A172 (cell line): ENCODE measurements around the gene LGR5. TPM values are rescaled to one million over a fixed set of nuclear protein-coding genes. Genes with fewer than 3 reads are reported as not detected.
"Not testable (repeated sequence)": the region's sequence is repeated elsewhere in the genome, so short reads cannot be mapped to it uniquely, and the experiment has no call there.

ENCODE experiments used
- DNase-seq: peaks from one replicate; pipeline ENCODE4 v3.0.0-alpha.2; 2015; ENCODE audit warnings: low spot score
- total RNA-seq: library from RNA; depleted of rRNA; stranded (reverse); fragments of >200 nt; shearing (Covaris generic); gene quantifications from 2 replicates; pipeline ENCODE4 v1.2.3, GENCODE V29; 2014

The LGR5 gene
- total RNA-seq, 1 experiment from 2014 or later = 2.2 TPM

DNA sequence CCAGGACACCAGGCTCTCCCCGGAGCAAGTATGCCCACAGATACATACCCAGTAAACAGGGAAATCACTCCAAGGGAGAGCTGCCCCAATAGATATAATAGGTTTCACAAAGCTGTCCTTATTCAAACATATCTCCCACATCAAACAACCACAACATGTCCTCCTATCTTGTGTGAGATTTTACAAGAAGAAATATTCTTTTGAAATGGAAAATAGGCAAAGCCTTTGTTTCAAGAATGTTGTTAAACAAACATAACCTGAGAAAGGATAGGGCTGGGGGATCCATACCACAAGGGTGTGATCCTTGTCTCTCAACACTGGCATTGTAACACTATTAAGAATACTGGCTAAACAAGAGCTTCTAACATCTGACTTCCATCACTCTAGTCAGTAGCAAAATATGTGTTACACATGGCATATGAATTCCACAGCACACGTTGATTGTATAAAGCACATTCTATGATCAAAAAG lies 32.9 kb downstream of the LGR5 start:
- DNase-seq = no peak

DNA sequence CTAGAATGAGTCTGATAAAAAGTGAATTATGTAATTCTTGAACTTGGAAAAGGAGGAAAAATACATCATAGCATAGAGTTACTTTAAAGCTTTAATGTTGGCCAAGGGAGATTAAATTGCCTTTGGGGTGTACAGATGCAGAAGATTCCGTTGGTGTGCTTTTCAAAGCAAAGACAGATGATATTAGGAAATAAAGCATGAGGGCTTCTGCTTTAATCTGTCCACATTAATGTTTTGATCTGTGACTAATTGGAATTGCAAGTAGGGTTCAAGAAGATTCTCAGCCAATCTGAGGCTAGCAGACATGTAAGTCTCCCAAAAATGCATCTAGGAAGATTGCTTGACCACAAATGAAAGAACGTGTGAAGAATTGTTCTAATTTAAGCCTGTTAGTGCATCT lies 35.2 kb downstream of the LGR5 start:
- no peak for DNase-seq

DNA sequence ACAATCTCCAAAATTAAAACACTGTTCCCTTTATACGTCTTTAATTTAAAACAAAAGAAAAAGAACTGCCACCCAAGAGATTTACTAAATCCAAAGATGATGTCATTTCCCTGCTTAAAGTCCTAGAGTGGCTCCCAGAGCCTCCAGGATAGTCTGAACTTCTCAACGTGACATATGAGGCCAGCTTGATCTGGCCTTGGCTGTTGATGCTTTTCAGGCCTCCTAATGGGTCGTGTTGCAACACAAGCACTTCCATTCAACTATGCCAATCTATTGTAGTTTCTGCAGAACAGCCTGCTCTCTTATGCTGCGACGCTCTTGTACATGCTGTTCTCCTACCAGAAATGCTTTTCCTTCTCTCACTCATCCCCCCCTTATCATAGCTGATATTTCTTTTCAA lies 35.7 kb downstream of the LGR5 start:
- no peak for DNase-seq

DNA sequence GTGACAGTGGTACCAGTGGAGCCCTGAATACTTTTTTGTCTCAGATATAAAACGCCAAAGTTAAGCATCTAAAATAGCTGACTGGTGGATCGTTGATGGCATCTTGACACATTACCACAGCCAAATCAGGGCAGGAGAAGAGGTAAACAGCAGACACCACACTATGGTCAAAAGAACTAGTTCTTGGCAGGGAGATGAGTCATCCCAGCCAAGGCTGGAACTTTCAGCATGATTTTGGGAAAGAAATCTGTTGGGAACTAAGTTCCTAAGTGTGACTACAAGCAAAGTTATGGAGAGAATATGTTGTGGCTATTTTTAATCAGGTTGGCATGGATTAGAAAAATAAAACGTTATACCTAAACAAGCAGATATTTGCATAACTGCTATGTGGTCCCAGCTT lies 36.9 kb downstream of the LGR5 start:
- DNase-seq = peak; percentile 77

DNA sequence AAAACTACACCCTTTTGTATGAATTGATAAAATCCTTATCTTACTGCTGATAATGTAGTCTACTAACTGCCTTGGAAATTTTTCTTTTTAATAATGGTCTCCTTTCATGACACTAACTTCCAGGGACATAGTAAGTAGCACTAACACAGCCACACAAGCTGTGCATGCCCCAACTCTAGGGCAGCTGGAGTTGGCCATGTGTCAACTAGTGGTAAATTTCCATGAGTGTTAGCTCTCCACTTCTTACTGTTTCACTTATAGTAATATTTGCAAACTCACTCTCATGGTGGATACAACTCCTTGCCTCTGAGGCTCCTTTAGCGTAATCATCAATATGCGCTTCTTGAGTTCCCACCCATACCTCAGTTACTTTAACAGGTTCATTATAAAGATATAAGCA lies 38.0 kb downstream of the LGR5 start:
- no peak for DNase-seq

DNA sequence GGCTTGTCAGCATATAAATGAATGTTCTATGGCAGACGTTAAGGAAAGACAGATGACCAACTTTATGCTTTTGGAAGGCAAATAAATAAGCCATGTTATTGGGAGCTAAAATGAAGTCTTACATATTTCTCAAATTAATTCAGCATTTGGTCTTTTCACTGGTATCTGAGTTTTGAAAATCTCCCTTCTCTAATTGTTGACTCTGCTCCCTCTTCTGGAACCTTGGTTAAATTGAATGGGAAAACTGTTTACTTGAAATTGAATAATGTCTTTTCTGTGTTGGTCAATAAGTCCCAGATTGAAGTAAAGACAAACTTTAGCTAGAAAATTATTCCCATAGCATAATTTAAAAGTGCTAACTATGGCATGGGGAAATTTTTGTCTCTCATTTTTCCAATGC lies 38.7 kb downstream of the LGR5 start:
- no peak for DNase-seq

DNA sequence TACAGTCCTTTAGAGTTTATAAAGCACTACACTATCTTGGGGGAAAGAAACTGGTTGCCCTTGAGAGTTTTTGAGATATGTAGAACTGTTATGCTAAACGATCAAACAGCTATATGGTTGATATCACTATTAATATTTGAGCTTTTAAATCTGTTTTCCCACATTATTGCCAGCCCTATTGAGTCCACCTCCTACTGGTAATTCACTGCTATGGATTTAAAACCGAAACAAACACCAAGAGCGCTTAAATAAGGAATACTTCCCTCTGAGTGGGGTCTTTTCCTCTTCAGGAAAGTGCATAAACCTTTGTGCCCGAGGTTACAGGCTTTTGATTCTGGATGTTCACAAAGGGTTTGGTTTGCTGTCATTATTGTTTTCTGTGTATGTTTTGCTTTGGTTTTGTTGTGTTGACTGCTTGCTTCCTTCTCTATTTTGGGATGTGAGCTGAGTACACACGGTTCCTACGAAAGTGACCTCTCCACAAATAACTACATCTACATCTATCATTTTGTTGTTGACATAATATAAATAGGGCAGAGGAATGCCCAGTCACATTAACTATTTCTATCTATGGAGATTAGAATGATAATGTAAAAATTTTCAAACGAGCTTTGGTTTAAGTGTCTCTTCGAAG lies 44.8 kb downstream of the LGR5 start:
- DNase-seq = no peak

DNA sequence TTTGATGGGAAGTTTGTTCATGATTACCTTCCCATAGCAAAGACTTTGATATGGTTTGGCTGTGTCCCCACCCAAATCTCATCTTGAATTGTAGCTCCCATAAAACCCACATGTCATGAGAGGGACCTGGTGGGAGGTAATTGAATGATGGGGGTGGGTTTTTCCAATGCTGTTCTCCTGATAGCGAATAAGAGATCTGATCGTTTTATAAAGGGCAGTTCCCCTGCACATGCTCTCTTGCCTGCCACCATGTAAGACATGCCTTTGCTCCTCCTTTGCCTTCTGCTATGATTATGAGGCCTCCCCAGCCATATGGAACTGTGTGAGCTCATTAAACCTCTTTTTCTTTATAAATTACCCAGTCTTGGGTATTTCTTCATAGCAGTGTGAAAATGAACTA lies 51.2 kb downstream of the LGR5 start:
- not testable (repeated sequence) for DNase-seq

DNA sequence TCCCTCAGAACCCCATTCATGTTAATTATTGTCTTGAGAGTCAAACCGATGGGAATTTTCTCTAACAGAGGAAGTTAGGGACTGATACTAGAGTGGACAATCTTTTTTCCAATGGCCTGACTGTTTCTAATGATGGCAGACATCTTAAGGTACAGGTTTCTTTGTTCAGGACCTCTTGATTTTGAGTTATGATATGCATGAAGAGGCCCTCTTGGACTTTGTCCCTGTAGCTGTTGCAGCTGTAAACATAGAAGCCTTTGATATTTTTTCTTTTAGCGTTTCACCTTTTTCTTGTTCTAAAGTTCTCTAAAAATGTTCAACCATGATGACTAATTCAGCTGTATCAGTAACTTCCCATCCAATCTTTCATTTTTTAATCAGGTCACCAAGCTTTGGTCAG lies 53.0 kb downstream of the LGR5 start:
- DNase-seq = no peak

DNA sequence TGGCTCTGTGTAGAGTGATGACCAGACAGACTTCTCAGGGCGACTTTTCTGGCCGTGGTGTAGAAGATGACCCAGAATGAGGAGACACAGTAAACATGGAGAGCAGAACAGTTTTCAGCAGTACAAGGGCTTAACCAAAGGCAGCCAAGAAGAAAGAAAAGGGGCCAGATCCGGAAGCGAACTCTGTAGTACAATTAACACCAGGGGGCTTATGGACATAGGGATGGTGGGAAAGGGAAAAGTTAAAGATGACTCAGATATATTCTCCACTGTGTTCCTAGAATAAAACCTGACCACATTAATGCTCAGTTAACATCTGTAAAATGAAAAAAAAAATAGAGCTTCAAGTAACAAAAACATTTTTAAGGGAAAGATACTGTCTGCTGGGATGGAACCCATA lies 60.2 kb downstream of the LGR5 start:
- DNase-seq = no peak

DNA sequence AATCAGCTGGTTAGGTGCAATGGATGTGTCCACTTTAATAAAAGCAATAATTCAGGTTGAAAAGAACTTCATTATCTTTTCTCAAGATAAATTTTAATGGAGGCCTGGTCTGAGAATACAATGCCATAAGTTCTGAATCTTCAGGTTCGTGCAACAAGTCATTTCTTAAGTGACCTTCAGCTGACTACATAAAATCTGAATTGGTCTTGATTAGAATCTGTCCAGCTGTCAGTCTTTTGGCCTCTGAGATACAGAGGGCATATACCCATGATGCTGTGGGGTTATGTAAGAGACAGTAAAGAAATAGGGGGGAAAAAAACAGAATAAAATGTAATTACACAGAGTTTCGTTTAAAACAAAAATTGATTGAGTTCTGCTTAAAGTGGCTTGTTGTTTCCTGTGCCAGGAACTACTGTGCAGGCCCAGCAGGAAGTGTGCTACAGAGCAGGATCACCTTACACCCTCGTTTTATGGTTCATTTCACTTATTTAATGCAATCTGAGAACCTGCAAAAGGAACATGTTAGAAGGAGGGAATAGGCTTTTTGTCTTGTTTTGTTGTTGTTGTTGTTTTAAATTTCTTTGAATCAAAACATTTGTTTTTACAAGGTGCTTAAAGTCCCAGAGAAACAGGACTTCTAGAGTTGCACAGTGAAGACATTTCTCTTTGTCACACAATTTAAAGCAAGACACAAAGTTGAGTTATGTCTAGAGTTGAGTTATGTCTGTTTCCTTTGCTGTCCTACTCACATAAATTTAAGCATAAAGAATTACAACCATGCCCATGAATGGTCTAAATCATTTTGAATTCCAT lies 64.2 kb downstream of the LGR5 start:
- DNase-seq = no peak

DNA sequence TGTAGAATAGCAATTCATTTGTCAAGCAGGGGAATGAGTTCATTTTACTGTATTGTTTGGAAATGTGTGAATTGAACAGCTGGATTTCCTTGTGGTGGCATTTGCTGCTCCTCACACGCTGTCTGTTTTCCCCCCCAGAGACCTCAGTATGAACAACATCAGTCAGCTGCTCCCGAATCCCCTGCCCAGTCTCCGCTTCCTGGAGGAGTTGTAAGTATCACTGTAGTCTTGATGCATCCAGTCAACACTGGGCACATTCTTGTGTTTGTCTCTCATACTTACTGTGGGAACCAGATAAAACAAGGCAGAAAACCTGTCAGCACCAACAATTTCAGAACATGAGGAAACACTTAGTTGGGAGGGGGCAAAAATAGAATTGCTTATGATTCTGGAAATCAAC lies 64.9 kb downstream of the LGR5 start:
- DNase-seq = no peak

DNA sequence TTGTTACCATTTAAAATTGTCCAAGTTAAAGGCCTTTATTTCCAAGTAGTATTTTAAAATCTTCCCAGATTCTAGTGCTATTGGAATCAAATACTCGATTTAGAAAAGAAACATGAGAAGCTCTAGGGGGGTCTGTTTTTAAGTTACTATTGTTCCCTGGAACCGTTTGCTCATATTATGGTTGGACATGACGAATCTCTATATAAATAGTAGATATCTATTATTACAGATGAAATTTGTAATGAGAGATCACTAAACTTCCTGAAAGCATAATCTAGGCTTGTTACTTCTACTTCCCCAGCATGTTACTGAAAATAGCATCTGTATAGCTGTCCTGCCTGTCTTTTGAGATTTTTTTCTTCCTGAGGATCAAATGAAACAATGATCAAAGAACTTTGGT lies 70.1 kb downstream of the LGR5 start:
- DNase-seq = no peak

DNA sequence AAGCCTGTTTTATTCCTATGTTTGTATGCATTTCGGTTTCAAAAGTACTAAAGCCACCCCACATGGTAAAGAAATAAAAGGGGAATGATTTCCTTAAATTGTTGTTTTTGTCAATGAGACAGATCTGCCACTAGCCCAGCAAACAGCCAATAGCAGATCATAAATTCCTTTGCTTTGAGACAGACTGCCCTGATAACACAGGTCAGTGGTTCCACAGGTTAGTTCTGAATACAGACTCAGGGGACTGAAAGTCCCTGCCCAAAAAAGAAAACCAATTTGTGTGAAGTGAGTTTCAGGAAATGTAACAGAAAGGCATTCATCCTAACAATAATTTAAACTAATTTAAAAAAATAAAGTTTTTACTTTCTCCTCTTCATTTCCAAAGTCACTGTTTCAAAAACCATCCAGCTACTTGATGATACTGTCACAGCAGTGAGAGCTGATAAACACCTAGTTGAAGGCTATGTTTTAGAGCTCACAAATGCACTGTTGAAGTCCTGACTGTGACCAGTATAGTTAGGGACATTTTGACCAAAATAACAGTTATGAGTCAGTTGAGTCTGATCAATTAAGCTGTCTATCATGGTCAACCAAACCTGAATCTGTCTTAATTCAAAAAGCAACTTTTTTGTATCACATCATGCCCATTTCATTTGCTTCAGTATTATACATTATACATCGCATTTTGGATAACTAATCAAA lies 77.7 kb downstream of the LGR5 start:
- no peak for DNase-seq

DNA sequence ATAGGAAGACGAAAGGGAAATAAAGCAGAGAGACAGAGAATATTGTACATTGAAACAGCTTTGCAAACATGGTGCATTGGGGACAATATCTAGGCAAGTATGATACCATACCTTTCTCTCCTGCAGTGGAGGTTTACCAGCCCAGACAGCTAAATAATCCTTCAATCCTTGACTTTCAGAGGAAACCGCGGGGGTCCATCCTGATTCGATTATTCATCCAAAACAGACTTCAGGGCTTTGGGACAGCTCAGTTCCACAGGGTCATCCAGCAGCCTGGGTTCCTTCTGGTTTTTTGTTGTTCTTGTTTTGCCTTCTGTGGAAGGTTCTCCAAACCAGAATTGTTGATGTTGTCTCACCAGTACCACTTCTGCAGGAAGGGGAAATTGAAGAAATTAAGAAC lies 81.5 kb downstream of the LGR5 start:
- DNase-seq = no peak

DNA sequence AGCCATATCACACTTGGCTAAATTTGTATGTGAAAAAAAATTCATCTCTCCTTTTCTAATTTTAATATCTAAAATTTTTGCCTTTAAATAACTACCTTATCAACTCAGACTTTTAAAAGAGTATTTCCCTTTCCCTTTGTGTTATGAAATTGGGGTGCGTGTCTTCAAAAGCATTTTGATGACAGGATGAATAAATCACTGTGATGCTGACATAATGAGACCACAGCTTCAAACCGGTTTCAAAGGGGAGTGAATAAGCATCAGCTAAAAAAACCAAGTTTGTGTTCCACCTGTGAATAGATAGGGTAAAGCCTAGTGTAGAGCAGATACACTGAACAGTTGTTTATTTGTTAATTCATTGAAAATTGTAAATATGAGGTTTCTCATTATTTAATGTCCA lies 85.0 kb downstream of the LGR5 start:
- DNase-seq = no peak

DNA sequence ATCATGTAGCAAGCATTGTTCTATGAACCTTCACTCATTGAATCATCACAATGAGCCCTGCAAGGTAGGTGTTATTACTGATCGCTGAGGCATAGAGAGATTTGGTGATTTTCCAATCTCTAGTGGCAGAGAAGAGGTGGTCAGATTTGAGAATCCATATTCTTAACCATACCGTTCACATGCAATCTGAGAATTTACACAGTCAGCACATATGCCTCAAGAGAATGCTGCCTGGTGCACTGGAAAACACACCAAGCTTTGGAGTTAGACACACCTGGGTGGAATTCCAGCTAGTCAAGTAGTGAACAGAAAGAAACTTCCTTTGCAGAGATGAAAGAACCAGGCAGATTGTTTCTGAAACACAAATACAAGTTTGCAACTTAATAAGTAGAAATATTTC lies 94.1 kb downstream of the LGR5 start:
- DNase-seq = no peak

DNA sequence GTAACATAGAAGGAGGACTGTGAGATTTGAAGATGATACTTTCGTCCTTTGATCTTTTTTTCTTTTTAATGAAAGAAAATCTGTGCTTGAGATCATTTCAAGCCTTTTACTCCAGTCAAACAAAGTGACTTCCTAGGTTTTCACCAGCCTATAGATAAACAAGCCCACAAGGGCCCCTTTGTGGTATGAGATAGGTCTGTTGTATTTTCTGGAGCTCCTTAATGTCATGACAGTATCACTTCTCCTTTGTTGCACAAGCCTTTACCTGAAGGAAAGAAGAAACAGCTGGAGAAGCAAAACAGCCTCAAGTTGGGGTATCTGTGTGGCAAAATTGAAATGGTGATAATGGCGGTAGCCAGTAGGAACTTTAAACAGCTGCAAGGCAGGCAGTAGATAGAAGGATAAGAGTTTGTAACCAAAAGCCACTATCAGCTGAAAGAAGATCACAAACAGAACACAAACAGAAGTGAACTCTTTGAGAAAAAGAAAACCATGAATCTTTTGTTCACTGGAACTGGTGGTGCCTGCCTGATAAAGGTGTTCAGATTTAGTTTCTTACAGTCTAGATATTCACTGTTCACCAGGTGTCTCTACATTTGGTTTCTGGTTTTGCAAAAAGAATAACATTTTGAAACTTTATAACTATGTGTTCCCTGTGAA lies 96.8 kb downstream of the LGR5 start:
- no peak for DNase-seq

DNA sequence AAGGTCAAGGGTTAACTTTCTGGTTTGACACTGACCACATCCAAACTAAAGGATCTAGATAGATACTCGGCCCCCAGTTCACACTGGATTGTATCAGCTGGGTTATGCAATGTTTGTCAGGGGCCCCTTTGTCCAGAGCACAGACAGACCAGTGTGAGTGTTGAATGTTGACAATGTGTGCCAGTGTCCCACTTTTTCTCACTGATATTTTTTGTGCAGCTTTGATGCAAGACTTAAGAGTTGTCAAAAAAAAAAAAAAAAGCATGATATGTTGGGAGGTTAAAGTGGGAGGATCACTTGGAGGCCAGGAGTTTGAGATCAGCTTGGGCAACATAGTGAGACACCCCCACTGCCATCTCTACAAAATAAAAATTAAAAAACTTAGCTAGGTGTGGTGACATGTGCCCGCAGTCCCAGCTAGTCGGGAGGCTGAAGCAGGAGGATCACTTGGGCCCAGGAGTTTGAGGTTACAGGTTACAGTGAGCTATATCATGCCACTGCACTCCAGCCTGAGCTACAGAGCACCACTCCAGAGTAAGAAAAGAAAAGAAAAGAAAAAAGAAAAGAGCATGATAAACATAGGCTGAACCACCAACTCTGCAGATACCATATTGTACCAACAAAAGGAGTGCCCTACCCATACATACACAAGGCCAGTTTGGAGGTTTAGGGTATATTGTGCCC lies 97.5 kb downstream of the LGR5 start:
- DNase-seq = no peak

DNA sequence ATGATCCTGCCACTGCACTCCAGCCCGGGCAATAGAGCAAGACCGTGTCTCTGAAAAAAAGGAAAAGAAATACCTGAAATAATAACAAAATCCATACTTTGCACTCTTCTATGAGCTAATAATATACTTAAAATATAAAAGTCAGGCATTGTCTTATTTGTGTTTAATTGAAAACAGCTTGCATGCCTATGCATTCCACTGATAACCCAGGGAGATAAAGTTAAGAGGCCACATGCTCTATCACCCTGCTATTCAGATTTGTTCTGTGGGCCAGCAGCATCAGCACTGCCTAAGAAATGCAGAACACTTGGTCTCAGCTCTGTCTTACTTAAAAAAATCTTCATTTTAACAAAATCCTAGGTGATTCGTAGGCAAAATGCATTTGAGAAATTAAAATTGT lies 99.2 kb downstream of the LGR5 start:
- no peak for DNase-seq

DNA sequence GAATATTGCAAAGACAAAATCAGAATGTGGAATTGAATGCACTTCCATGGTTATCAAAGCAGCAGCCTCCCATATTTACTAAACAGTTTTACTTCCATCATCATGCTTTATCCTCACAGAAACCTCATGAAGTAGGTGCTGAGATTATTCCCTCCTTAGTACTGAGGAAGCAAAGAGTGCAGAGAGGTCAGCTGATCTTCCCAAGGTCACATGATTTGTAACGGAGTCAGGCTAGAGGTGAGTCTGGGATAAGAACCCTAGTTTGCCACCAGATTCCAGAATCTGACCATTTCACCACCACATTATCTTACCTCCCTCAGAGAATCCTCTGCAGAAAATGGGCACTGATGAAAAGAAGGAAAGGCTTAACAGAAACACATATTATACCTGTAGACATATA lies 102.0 kb downstream of the LGR5 start:
- no peak for DNase-seq

DNA sequence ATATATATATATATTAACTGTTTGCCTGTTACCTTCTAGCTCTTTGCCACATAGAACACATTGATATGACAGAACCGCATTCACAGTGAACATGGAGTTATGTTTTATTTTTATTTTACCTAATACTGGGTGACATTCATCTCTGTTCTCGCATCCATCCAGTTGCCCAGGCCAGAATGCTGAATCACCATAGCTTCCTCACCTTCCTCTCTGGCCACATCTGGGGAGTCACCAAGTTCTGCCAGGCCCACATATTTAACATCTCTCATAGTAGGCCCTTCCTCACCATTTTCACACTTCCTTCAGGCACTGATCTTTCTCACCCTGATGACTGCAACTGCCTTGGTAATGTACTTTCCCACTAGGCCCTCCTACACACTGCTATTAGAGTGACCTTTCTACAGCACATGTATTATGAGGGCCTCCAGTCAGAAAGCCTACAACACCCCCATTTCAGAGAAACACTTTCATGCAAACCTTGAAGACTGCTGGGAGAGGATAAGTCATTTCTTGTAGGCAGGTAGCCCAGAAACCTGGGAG lies 106.8 kb downstream of the LGR5 start:
- no peak for DNase-seq
